HT1080 (cell line): ENCODE results near the gene C1QTNF6. TPM values are rescaled to one million over a fixed set of nuclear protein-coding genes. Genes with fewer than 3 reads are reported as not detected.
"Not testable (repeated sequence)": the region's sequence is repeated elsewhere in the genome, so short reads cannot be mapped to it uniquely, and the experiment has no call there.

Experiments used
- DNase-seq: peaks from one replicate; pipeline ENCODE4 v3.0.0-alpha.2; 2015; ENCODE audit warnings: low read depth
- polyA plus RNA-seq, 2 experiments: library from polyadenylated mRNA; depleted of rRNA; stranded (reverse); fragments of >200 nt; gene quantifications; 2 replicates each; pipeline ENCODE4 v1.2.3, GENCODE V29; 2015
- total RNA-seq: library from RNA; depleted of rRNA; stranded (reverse); fragments of >200 nt; shearing (Covaris generic); gene quantifications from 2 replicates; pipeline ENCODE4 v1.2.3, GENCODE V29; 2014; rRNA removed

C1QTNF6 gene
- total RNA-seq: 5.8 and 10.3 TPM in 2 replicates
- 11.2 and 11.6 TPM in 2 replicates for polyA plus RNA-seq (2015; cell fraction: cytosol; rRNA removed)
- polyA plus RNA-seq (2015; cell fraction: nucleus; rRNA removed): 13.3 and 18.6 TPM in 2 replicates

- DNase-seq: peak; percentile 61
Observed at GRCh38 chr22:37187891-37188761, at the start of gene C1QTNF6. TSS of gene C1QTNF6 (minus strand) at chr22:37188247. CDS start at chr22:37188213, 34 bp downstream.

GRCh38 chr22:37235897-37236607, 48.0 kb upstream of the C1QTNF6 start:
- DNase-seq: no peak

GRCh38 chr22:37234736-37235711, 47.0 kb upstream of the C1QTNF6 start:
- no peak for DNase-seq

GRCh38 chr22:37233751-37234631, 45.9 kb upstream of the C1QTNF6 start:
- no peak for DNase-seq

GRCh38 chr22:37233371-37233750, 45.3 kb upstream of the C1QTNF6 start:
- not testable (repeated sequence) for DNase-seq

- no peak for DNase-seq
Observed at GRCh38 chr22:37232140-37232998, 44.3 kb upstream of the C1QTNF6 start.

GRCh38 chr22:37231406-37232139, 43.5 kb upstream of the C1QTNF6 start:
- no peak for DNase-seq

- peak; percentile 80 for DNase-seq
Observed at GRCh38 chr22:37230673-37231405, 42.8 kb upstream of the C1QTNF6 start.

GRCh38 chr22:37229805-37230672, 42.0 kb upstream of the C1QTNF6 start:
- peak; percentile 75 for DNase-seq

GRCh38 chr22:37229012-37229804, 41.2 kb upstream of the C1QTNF6 start:
- DNase-seq: peak; percentile 81

- peak; percentile 58 for DNase-seq
Observed at GRCh38 chr22:37228106-37229011, 40.3 kb upstream of the C1QTNF6 start.

- no peak for DNase-seq
Observed at GRCh38 chr22:37226514-37226913, 38.5 kb upstream of the C1QTNF6 start.

GRCh38 chr22:37226087-37226486, 38.0 kb upstream of the C1QTNF6 start:
- DNase-seq: no peak

GRCh38 chr22:37225481-37225880, 37.4 kb upstream of the C1QTNF6 start:
- DNase-seq: no peak
